Measurements from ENCODE around the gene TTBK1.

TTBK1 gene

DNA sequence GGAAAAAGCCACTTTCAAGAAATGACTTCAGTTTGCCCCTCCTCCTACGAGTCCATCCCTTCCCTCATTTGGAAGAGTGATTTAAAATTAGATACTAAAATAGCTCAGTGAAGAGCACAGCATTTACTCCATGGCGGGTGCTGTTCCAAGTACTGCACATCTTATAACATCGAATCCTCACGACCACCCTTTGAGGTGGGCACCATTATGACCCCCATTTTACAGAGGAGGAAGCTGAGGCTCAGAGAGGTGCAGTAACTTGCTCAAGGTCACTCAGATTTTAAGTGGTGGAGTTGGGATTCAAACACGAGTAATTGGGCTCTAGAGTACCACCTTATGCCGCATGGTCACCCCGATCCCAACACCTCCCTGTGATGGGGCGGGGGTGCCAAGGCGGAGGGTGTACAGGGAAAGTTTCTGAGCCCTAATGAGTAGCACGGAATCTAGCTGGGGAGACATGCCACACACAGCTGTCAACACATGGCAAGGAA, 25.5 kb downstream of the TTBK1 start:
- TF ChIP-seq CTCF (IDR thresholded peaks at IDR 0.05; ENCODE audit: control insufficient read depth, extremely low read depth, insufficient read depth) = no peak
- no peak for DNase-seq (ENCODE audit: low read depth)
- H3K4me3 ChIP-seq (ENCODE audit: low read depth, low read length) = no peak overlapping the region

DNA sequence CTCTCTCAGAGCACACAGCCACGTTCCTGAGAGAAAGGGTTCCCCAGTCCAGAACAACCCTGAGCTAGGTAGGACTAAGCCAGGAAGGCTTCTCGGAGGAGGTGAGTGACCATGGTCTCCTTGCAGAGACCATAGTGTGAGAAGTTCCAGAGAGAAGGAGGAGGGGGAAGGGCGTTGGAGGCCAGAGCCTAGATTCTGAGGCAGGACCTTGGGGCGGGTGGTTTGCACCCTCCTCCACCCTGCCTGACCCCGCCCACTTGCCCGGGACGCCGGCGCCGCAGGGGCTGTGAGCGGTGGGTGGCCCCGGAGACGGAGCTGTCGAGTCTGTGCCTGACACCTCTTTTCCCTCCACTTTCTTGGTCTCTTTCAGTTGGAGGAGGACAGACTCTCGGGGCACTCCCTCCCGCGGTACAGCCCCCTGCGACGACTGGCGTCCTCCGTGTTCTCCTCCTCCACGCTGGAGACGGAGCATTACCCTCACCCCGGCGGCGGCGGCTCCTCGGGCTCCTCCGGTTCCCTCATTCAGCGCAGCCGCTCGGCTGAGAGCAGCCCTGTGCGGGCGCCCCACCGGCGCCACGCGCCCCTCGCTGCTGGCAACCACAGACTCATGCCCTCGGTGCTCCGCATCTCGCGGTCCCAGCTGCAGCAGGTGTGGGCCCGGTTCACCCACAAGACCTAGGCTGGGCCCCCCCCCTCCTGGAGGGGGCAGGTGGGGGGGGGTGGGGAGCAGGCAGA, 26.2 kb downstream of the TTBK1 start:
- no peak for TF ChIP-seq CTCF (IDR thresholded peaks at IDR 0.05; ENCODE audit: control insufficient read depth, extremely low read depth, insufficient read depth)
- no peak for DNase-seq (ENCODE audit: low read depth)
- H3K4me3 ChIP-seq (ENCODE audit: low read depth, low read length) = no peak overlapping the region

DNA sequence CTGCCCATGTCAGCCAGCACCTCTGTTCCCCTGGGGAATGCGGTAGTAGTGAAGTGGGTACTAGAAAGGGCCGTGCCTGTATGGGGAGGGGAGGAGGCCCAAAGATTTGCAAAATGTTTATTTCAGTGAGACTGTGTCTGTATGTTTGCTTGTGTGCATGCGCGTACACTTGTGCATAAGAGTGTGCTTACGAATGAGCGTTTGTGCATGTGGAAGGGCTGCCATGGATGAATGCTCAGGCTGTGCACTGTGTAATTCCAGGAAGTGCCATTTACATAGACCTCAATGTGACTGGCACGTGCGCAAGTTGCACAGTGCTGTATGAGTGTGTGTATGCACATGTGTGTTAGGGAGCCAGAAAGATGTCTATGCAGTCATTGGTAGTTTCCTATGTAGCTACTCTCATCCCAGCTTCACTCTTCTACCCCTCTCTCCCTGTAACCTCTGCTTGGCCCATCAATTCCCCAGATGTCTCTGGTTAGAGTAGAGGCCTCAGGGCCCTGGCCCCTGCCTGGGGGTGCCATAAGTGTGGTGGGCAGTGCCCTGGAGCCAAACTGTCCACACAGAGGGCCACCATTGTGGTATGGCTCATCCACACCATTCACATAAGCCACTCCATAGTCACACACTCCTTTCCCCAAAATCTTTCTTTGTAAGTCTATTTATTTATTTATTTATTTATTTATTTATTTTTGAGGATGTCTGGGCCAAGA, 28.0 kb downstream of the TTBK1 start:
- H3K4me3 ChIP-seq (ENCODE audit: low read depth, low read length) = no peak overlapping the region
- DNase-seq (ENCODE audit: low read depth) = no peak
- TF ChIP-seq CTCF (IDR thresholded peaks at IDR 0.05; ENCODE audit: control insufficient read depth, extremely low read depth, insufficient read depth) = no peak

GRCh38 chr6:43271944-43272343, 28.7 kb downstream of the TTBK1 start:
- no peak for DNase-seq (ENCODE audit: low read depth)

GRCh38 chr6:43273707-43274106, 30.4 kb downstream of the TTBK1 start:
- DNase-seq (ENCODE audit: low read depth) = no peak
- no peak for TF ChIP-seq CTCF (IDR thresholded peaks at IDR 0.05; ENCODE audit: control insufficient read depth, extremely low read depth, insufficient read depth)
- H3K4me3 ChIP-seq (ENCODE audit: low read depth, low read length) = no peak overlapping the region

More at GRCh38 chr6:43271944-43272343, 28.7 kb downstream of the TTBK1 start:
- TF ChIP-seq CTCF (IDR thresholded peaks at IDR 0.05; ENCODE audit: control insufficient read depth, extremely low read depth, insufficient read depth) = no peak
- no peak overlapping the region for H3K4me3 ChIP-seq (ENCODE audit: low read depth, low read length)

DNA sequence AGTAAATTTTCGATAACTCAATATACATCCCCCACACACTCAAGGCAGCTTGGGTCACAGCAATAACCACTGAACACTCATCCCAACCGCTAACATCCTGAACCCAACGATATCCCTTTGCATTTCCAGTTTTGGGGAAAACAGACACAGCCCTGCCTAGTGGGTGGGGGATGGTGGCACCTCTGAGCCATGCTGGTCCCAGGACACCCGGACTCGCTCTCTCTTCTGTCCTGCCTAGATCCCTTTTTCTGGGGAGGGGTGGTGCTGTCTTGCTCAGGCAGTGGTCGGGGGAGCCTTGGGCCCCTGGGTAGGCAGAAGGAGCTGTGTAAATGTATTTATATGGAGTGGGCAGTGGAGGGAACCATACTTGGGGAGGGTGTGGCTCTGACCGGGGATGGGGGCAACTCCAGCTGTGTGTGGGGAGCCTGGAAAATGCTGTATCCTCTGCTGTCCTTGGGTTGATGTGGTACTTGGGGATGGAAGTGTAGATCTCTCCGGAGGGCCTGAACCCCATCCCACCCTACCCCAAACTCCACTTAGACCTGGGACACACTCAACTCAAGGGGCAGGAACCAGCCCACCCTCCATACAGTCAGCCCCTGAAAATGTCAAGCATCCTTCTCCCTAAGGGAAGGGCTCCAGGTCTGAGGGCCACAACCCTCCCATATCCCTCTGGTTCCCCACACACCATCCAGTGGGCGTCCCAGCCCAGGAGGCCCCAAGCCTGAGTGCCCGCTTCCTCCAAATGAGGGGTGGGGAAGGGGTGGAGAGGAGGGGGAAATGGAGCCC, 31.0 kb downstream of the TTBK1 start:
- H3K4me3 ChIP-seq (ENCODE audit: low read depth, low read length) = no peak overlapping the region
- no peak for TF ChIP-seq CTCF (IDR thresholded peaks at IDR 0.05; ENCODE audit: control insufficient read depth, extremely low read depth, insufficient read depth)
- no peak for DNase-seq (ENCODE audit: low read depth)
